Measurements from ENCODE around the gene ZNF320. TPM values are rescaled to one million over a fixed set of nuclear protein-coding genes. Genes with fewer than 3 reads are reported as not detected.
"Not testable (repeated sequence)": the region's sequence is repeated elsewhere in the genome, so short reads cannot be mapped to it uniquely, and the experiment has no call there.

ZNF320 gene
- total and polyA plus RNA-seq, 7 donors = 2.1 to 8.8 (median 6.5) TPM

DNA sequence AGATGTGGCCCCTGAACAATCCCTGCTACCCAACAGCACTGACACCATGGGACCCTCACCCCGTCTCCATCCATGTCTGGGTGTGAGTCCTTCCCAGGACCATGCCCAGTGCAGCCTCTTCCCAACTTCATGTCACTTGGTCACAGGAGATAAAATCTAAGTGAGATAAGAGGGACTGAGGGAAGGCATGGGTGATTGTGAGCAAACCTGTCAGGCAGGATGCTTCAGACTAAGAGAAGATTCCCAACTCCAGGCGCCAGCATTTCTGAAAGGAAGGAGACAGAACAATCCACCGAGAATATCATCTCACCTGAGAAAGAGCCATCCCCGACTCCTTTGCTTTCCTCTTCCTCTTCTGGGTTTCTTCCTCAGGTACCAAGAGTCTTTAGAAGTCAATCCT is 7.5 kb downstream of the ZNF320 start:
- DNase-seq = no peak
- intact Hi-C loops (cut with DNase I) = no loop called here
- ATAC-seq = no peak
- no peak overlapping the region for H3K27ac ChIP-seq
- no peaks in the 10 kb centered on the region for H3K4me1 ChIP-seq
- H3K36me3 ChIP-seq (ENCODE audit: insufficient read depth in 1 of 2, low read depth in 1 of 2) = peaks cover 5 to 79% of the 10 kb centered on the region in 2 donors
- H3K9me3 ChIP-seq = no peaks in the 10 kb centered on the region
- TF ChIP-seq, protein P1, sequence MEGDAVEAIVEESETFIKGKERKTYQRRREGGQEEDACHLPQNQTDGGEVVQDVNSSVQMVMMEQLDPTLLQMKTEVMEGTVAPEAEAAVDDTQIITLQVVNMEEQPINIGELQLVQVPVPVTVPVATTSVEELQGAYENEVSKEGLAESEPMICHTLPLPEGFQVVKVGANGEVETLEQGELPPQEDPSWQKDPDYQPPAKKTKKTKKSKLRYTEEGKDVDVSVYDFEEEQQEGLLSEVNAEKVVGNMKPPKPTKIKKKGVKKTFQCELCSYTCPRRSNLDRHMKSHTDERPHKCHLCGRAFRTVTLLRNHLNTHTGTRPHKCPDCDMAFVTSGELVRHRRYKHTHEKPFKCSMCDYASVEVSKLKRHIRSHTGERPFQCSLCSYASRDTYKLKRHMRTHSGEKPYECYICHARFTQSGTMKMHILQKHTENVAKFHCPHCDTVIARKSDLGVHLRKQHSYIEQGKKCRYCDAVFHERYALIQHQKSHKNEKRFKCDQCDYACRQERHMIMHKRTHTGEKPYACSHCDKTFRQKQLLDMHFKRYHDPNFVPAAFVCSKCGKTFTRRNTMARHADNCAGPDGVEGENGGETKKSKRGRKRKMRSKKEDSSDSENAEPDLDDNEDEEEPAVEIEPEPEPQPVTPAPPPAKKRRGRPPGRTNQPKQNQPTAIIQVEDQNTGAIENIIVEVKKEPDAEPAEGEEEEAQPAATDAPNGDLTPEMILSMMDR (IDR thresholded peaks at IDR 0.05) = no peak
- WGBS, 3 donors = 90 to 96% (median 94%) methylated on average over 4 of the region's 4 CpGs
- H3K4me3 ChIP-seq = no peak overlapping the region
- H3K27me3 ChIP-seq (ENCODE audit: insufficient read depth in 3 of 3, low read length in 2 of 3) = no peaks in the 10 kb centered on the region

DNA sequence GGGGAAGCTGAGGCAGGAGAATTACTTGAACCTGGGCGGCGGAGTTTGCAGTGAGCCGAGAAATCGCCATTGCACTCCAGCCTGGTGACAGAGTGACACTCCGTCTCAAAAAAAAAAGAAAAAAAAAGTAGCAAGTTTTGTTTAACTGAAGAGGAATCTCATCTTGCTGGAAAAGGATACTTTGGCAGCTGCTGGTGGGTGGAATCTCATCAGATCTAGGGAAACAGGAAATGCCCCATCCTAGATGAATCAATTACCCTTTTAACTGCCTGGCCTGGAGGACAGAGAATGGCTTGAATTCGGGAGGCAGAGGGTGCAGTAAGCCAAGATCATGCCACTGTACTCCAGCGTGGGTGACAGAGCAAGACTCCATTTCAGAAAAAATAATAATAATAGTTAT is 8.4 kb downstream of the ZNF320 start:
- Histone ChIP-seq H3K9me3 (no peaks in the 10 kb centered on the region), H3K4me3 (no peak overlapping the region), H3K36me3 (ENCODE audit: insufficient read depth in 1 of 2, low read depth in 1 of 2) (peaks cover 5 to 86% of the 10 kb centered on the region in 2 donors), H3K27me3 (ENCODE audit: insufficient read depth in 3 of 3, low read length in 2 of 3) (no peaks in the 10 kb centered on the region), H3K4me1 (no peaks in the 10 kb centered on the region), H3K27ac (no peak overlapping the region)
- no peak for ATAC-seq
- 82 to 87% (median 83%) methylated on average over 7 of the region's 7 CpGs for WGBS, 3 donors
- TF ChIP-seq, protein P1 (IDR thresholded peaks at IDR 0.05) = no peak
- intact Hi-C loops (cut with DNase I) = no loop called here
- no peak for DNase-seq

DNA sequence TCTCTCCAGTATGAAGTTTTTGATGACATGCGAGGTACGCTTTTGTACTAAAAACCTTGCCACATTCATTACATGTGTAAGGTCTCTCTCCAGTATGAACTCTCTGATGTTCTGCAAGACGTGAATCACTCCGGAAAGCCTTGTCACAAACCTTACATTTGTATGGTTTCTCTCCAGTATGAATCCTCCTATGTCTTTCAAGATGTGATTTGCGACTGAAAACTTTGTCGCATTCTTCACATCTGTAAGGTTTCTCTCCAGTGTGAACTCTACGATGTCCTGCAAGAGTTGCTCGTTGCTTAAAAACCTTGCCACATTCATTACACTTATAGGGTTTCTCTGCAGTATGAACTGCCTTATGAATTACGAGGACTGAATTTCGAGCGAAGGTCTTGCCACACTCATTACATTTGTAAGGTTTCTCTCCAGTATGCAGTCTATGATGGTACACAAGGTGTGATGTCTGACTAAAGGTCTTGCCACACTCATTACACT is 16.5 kb downstream of the ZNF320 start:
- ATAC-seq = no peak
- Histone ChIP-seq H3K36me3 (ENCODE audit: insufficient read depth in 1 of 2, low read depth in 1 of 2) (peaks cover 23 to 74% of the 10 kb centered on the region in 2 donors), H3K9me3 (peaks cover 39% of the 10 kb centered on the region), H3K27me3 (ENCODE audit: insufficient read depth in 3 of 3, low read length in 2 of 3) (no peaks in the 10 kb centered on the region), H3K27ac (no peak overlapping the region), H3K4me3 (no peak overlapping the region), H3K4me1 (no peaks in the 10 kb centered on the region)
- no peak for DNase-seq
- TF ChIP-seq, protein P1 (IDR thresholded peaks at IDR 0.05) = no peak
- intact Hi-C loops (cut with DNase I) = no loop called here
- WGBS, 3 donors = 89 to 93% (median 90%) methylated on average over 11 of the region's 11 CpGs

DNA sequence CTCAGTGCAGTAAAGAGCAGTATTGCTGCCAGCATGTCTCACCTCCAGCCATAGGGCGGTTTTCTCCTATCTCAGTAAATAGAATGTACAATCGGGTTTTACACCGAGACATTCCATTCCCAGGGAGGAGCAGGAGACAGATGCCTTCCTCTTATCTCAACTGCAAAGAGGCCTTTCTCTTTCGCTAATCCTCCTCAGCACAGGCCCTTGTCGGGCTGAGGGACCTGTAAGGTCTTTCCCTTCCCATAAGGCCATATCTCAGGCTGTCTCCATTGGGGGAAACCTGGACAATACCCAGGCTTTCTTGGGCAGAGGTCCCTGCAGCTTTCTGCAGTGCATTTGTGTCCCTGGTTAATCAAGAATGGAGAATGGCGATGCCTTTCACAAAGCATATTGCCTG is 24.4 kb downstream of the ZNF320 start:
- WGBS, 3 donors = 86 to 89% (median 87%) methylated on average over 6 of the region's 6 CpGs
- H3K27me3 ChIP-seq (ENCODE audit: insufficient read depth in 3 of 3, low read length in 2 of 3); H3K9me3 ChIP-seq; H3K4me1 ChIP-seq; DNase-seq; H3K4me3 ChIP-seq; ATAC-seq; H3K36me3 ChIP-seq (ENCODE audit: insufficient read depth in 1 of 2, low read depth in 1 of 2); intact Hi-C loops (cut with DNase I); H3K27ac ChIP-seq: not testable (repeated sequence)

DNA sequence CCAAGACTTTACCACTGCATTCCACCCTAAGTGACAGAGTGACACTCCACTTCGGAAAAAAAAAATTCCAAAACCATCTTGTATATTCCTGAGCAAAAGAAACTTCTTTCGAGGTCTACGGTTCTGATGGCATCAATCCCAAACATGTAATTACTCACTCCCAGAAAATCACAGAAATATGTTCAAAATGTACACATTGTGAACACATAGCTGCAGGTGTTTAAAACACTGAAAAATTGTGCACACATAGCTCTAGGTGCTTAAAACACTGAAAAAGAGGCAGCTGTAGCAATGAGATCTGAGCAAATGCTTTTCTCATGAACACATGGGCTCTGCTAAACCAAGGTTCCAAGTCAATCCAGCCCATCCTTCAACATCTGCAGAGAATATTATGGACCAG is 26.0 kb downstream of the ZNF320 start:
- H3K4me3 ChIP-seq = no peak overlapping the region
- 87 to 93% (median 92%) methylated on average over 3 of the region's 3 CpGs for WGBS, 3 donors
- no peaks in the 10 kb centered on the region for H3K27me3 ChIP-seq (ENCODE audit: insufficient read depth in 3 of 3, low read length in 2 of 3)
- no peaks in the 10 kb centered on the region for H3K9me3 ChIP-seq
- no peak overlapping the region for H3K27ac ChIP-seq
- no peaks in the 10 kb centered on the region for H3K4me1 ChIP-seq
- DNase-seq (no peak), ATAC-seq (no peak)
- H3K36me3 ChIP-seq (ENCODE audit: insufficient read depth in 1 of 2, low read depth in 1 of 2) = no peaks in the 10 kb centered on the region
- TF ChIP-seq, protein P1 (IDR thresholded peaks at IDR 0.05) = no peak
- intact Hi-C loops (cut with DNase I) = no loop called here

DNA sequence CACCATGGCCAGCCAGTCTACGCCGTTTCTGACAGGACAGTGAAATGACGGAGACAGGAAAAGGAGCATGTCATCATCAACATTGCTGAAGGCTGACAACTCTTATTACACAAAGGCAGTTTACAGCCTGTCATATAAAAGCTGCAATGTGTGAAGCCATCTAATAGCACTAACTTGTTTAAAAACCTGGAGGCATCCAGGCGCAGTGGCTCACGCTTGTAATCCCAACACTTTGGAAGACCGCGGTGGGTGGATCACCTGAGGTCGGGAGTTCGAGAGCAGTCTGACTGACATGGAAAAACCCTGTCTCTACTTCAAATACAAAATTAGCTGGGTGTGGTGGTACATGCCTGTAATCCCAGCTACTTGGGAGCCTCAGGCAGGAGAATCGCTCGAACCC is 29.4 kb downstream of the ZNF320 start:
- not testable (repeated sequence) for ATAC-seq

DNA sequence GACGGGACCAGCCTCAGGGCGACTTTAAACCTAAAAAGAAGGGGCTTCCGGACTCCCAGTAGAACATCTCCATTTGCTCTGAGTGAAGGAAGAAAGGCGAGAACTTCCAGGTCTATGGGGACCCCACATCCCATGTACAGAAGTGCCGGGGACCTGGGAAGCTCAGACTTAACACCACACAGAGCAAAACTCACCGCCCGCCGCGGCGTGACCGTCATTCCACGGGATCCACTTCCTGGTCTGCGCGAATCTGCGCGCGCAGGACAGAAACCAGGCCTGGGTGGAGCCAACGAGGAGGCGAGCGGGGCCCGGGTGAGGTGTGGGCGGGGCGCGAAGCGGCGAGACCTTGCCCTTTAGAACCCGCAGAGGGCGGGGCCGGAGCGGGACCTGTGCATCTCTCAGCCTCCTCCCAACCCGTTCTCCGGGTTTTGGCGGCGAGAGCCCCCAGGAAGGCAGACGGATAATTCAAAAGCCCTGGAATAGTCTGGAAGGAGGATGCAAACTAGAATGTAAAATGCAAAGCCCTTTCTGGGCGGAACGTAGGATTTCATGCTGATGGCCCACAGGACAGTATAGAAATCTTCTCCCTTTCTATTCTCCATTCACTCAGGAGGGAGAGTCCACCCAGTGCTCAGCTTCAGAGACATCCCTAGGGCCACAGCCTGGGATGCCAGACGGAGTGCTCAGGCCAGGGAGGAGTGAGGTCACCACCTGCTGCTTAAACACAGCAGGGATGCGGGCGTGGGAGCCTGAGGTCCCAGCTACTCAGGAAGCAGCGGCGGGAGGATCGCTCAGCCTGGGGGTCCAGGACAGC is 39.9 kb downstream of the ZNF320 start, which contains the start of gene ZNF468:
ZNF468 (minus strand) TSS at position 242 of the 814 bp plus-strand sequence. CDS start 3,347 bp downstream, outside the sequence.
- H3K36me3 ChIP-seq (ENCODE audit: insufficient read depth in 1 of 2, low read depth in 1 of 2) = peaks cover 5 to 17% of the 10 kb centered on the region in 2 donors
- WGBS, 3 donors = 1% methylated on average over 34 to 43 of the region's 43 CpGs
- ATAC-seq = peak; percentile 99 to 100 (median 100)
- not testable (repeated sequence) for H3K9me3 ChIP-seq; H3K4me1 ChIP-seq; H3K27me3 ChIP-seq (ENCODE audit: insufficient read depth in 3 of 3, low read length in 2 of 3)
- intact Hi-C loops (cut with DNase I) = loop anchor here in 1 of 2 donors (5.0 kb wide), 1 partner anchor 35 kb away; the partner anchor contains the start of gene ZNF28
- peak within 1 kb of the TSS; percentile 58 for H3K27ac ChIP-seq
- peak within 1 kb of the TSS; percentile 75 for H3K4me3 ChIP-seq
- DNase-seq = peak; percentile 79 to 85

More for the DNA sequence above, 29.4 kb downstream of the ZNF320 start:
- WGBS, 3 donors = 88 to 92% (median 90%) methylated on average over 11 of the region's 11 CpGs
- H3K4me3 ChIP-seq; H3K27me3 ChIP-seq (ENCODE audit: insufficient read depth in 3 of 3, low read length in 2 of 3); intact Hi-C loops (cut with DNase I); H3K36me3 ChIP-seq (ENCODE audit: insufficient read depth in 1 of 2, low read depth in 1 of 2); H3K27ac ChIP-seq; DNase-seq; H3K4me1 ChIP-seq; H3K9me3 ChIP-seq: not testable (repeated sequence)

Measured in psoas muscle (tissue), 8 donors.